ENCODE measurements around the gene KCNK7.

KCNK7 gene

DNA sequence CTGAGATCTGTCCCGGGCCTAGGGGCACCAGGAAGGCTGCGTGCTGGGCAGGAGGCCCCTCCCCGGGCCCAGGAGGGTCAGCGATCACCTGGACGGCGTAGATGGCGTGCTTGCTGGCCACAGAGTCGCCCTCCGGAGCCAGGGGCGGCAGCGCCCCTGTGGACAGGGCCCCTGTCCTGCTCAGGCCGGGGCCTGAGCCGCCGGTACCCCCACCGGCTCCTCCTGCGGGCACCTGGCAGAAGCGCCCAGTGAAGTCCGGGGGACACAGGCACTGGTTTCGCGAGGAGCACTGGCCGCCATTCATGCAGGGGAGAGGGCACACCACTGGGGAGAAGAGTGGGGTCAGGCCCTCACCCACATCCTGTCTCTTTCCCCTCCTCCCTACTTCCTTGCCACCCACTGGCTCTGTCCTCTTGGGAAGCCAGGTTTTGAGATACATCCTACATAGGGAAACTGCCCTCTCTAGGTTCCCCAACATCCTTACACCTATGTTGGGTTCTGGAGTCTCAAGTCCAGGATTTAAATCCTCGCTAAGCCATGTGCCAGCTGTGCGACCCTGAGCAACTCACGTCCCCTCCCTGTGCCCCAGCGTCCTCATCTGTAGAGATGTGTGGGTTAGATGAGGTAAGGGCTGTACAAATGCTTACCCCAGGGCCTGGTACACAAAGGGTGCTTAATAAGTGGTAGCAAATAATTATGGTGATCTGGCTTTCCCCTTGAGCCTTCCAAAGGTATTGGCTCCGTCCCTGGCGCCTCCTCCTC, 41.4 kb downstream of the KCNK7 start:
- DNase-seq, result no peak

DNA sequence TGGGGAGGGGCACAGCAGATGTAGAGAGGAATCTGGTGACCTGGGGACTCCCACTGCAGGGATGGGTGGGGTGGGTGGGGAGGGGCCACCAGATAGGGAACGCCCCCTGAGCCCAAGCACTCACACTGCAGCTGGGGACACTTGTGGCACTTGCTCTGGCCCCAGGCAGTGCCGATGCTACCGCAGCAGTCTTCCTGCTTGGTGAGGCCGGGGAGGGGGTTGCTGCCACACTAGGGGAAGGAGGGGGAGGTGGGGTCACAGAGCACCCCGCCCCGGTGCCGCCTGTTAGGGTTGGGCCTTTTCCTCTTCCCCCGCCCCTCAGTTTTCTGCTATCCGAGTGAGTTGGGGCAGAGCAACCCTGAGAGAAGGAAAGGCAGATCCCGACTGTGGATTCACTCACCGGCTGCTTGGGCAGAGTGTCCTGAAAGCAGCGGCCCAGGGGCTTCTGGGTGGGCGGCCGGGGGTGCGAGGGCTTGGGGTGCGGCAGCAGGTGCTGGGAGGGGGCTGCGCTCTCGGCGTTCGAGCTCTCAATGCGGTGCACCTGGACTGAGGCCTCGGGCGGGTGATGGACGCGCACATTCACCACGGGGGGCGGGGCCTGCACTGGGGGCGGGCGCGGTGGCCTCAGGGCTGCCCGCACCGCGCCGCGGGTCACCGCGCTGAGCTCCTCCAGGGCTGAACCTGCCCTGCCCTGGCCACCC, 42.1 kb downstream of the KCNK7 start:
- peak; percentile 61 for DNase-seq

DNA sequence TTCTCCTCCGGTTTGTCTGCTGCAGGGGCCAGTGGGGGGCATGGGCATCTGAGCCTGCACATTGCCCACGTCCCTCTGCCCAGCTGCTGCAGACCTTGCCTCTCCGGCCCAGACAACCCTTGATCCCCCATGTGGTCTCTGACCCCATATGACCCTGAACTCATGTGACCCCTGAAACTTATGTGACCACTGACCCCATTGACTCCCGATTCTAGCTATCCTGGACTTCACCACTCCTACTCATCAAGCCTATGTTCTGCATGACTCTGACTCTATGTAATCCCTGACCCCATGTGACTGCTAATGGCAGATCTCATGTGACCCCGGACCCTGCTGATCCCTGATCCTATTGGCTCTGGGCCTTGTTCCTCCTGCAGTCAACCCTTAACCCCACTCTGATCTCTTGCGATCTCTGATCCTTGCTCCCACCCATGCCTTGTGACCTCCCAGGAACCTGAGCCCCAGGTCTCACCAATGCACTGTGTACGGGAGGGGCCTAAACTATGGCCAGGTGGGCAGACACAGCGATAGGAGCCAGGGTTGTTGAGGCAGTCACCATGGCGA, 43.1 kb downstream of the KCNK7 start:
- DNase-seq, result no peak

DNA sequence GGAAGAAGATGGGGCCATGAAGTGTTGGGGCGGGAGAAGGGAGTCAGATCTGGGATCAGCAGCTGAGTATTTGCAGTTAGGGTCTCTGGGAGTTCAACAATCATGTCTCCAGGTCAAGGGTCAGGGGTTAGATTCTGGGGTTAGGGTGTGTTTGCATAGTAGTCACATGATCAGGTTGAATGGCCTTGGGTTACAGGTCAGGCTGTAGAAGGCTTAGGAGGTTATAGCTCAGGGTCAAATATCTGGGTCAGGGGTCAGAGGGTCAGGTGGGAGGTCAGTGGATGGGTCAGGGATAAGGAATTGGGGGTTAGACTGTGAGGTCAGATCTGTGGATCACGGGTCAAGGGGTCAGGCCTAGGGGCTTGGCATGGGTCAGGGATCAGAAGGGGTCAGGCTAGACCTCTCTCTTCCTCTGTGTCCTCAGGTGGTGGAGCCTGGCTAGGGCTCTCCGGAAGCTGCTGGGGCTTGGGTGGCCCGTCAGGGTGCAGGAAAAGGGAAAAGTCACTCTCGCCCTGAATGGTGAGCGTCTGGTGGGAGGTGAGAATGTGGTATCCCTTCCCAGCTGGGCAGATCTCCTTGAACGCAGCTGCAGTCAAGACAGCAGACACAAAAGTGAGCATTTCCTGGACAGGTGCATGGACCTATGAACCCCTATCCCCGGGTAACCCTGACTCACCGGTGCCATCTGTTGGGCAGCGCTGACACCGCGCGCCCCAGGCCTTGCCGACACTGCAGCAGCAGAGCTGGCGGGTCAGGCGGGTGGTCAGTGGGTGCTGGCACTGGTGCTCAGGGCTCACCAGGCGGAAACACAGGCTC, 43.8 kb downstream of the KCNK7 start:
- peak; percentile 57 for DNase-seq

DNA sequence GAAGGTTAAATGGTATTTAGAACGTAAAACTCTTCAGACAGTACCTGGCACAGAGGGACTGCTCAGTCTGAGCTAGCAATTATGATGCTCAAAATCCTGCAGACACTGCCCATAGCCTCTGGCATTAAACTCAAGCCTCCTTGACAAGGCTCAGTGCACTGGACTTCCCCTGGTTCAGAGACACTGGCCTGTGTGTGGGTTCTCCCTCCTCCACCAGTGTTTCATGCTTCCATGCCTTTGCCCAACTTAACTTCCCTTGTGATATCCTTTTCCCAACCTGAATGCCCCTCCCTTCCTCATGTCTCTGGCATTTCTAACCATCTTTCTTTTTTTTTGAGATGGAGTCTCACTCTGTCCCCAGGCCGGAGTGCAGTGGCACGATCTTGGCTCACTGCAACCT, 46.5 kb downstream of the KCNK7 start:
- DNase-seq, result no peak

DNA sequence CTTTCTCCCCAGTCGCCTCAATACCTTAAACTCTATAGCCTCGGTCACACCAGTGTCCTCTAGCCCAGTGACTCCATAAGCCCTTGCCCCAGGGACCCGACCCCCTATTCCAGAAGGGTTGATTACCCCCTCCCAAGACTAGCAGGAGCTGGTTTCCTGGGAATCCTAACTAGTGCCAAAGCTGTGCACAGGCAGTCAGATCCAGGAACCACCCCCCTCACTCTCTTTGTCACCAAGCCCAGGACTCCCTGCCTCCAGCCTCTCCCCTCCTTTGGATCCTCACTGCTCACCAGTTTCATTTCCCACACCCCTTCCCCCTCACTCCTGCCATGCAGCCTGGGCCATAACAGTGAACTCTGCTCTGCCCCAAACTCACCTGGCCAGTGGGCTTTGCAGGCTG, 47.2 kb downstream of the KCNK7 start:
- DNase-seq, result no peak

DNA sequence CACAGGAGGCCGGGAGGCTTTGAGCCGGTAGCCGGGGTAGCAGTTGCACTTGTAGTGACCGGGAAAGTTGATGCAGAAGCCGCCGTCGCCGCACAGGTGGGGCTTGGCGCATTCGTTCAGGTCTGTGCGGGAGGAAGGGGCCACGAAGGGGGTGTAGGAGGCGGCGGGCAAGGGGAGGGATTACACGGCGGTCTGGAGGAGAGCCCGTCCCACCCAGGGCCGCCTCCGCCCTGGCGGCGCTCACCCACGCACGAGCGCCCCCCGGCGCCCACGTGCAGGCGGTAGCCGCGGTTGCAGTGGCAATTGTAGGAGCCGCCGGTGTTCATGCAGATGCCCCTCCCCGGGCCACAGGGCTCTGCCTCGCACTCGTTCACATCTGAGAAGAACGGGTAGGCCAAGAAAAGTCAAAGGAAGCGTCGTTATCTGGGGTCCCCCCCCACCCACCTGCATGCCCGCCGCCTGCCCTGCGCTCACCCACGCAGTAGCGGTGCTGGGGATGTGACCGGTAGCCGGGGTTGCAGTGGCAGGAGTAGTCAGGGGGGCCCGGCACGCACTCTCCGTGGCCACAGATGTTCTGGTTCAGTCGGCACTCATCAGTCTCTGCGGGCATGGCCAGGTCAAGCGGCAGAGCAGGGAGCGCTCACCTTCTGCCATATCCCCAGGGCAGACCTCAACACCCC, 48.0 kb downstream of the KCNK7 start:
- DNase-seq, result no peak

DNA sequence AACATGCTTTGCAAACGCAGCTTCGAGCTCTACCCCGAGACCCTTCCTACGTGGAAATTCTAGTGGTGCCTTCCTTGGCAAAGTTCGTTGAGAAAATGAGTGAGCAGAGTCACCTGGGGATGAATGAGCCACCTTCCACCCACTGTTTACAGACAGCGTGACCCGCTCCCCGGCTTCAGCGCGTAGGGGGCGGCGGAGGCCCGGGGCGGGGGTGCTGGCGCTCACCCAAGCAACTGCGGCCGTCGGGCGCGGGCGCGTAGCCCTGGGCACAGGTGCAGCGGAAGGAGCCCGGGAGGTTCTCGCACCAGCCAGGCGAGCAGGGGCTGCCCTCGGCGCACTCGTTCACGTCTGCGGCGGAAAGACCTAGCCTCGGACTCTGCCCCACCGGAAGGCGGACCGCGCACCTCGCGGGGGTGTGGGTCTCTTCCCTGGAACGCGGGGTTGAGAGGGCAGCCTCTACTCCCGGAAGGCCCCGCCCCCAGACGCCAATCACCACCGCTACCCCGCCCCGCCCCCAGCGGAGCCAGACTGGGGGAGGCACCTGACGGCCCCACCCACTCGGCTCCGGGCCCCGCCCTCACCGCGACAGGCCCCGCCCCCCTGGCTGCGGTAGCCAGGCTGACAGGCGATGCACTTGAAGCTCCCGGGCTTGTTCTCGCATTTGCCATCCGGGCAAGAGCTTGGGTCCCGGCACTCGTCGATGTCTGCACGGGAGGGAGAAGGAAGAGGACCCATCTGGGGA, 49.2 kb downstream of the KCNK7 start:
- peak; percentile 99 for DNase-seq

DNA sequence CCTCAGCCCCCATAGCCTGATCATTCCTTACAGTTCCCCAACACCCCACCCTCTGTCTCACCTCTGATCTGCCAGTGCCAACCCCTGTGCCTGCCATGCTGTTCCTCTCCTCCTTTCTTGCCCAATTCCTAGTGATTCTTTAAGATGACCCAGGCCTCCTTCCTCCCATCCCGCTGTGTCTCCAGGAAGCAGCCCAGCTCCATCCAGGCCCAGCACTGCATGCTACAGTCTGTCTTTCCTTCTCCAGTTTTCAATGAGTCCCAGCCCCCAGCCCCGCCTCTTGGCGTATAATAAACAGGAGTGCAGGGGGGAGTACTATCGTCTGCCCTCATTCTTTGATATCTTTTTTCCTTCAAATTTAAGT, 49.8 kb downstream of the KCNK7 start:
- no peak for DNase-seq
